Activated naive CD4-positive, alpha-beta T cell treated with Interleukin-2 at 50 U/mL for 16 hours (primary cell): ENCODE results near the gene B4GAT1.
"Not testable (repeated sequence)": the region's sequence is repeated elsewhere in the genome, so short reads cannot be mapped to it uniquely, and the experiment has no call there.

Experiments used
- DNase-seq: peaks from one replicate; pipeline ENCODE4 v3.0.0-alpha.2; 2020

Gene B4GAT1

GRCh38 chr11:66347425-66348276 lies at the start of gene B4GAT1:
B4GAT1 (minus strand) TSS chr11:66347629; CDS start chr11:66347545, 84 bp downstream.
- DNase-seq: peak; percentile 84

- DNase-seq: no peak
These were observed 46.5 kb upstream of the B4GAT1 start for GRCh38 chr11:66393954-66394353.

- DNase-seq: no peak
These were observed 43.9 kb upstream of the B4GAT1 start for GRCh38 chr11:66391322-66391721.

GRCh38 chr11:66388780-66389386 lies 41.5 kb upstream of the B4GAT1 start:
- DNase-seq: peak; percentile 71

GRCh38 chr11:66386171-66387069 lies 39.0 kb upstream of the B4GAT1 start:
- DNase-seq: peak; percentile 83

GRCh38 chr11:66384316-66384715 lies 36.9 kb upstream of the B4GAT1 start:
- not testable (repeated sequence) for DNase-seq

GRCh38 chr11:66380264-66380663 lies 32.8 kb upstream of the B4GAT1 start:
- not testable (repeated sequence) for DNase-seq

GRCh38 chr11:66373690-66374287 lies 26.4 kb upstream of the B4GAT1 start:
- not testable (repeated sequence) for DNase-seq

GRCh38 chr11:66373265-66373664 lies 25.8 kb upstream of the B4GAT1 start:
- no peak for DNase-seq

GRCh38 chr11:66371627-66372415 lies 24.4 kb upstream of the B4GAT1 start, which contains the start of gene SLC29A2:
SLC29A2 (minus strand) TSS chr11:66371760; CDS start chr11:66371591, 169 bp downstream.
- DNase-seq: peak; percentile 79

GRCh38 chr11:66369073-66369894 lies 21.9 kb upstream of the B4GAT1 start:
- no peak for DNase-seq

GRCh38 chr11:66368484-66368883 lies 21.1 kb upstream of the B4GAT1 start:
- no peak for DNase-seq

GRCh38 chr11:66367561-66368312 lies 20.3 kb upstream of the B4GAT1 start:
- no peak for DNase-seq

- no peak for DNase-seq
These were observed 19.5 kb upstream of the B4GAT1 start for GRCh38 chr11:66366844-66367477.

- DNase-seq: no peak
These were observed 18.5 kb upstream of the B4GAT1 start for GRCh38 chr11:66365711-66366619.

- DNase-seq: no peak
These were observed 17.7 kb upstream of the B4GAT1 start for GRCh38 chr11:66365166-66365565.

- peak; percentile 74 for DNase-seq
These were observed 16.5 kb upstream of the B4GAT1 start for GRCh38 chr11:66363805-66364535.

GRCh38 chr11:66363187-66363601 lies 15.8 kb upstream of the B4GAT1 start:
- no peak for DNase-seq
